SJCRH30 (cell line): Measurements from ENCODE around the gene CTSW. TPM values are rescaled to one million over a fixed set of nuclear protein-coding genes. Genes with fewer than 3 reads are reported as not detected.

Source experiments
- DNase-seq, 2 experiments: peaks; one replicate each; pipeline ENCODE4 v3.0.0-alpha.2; 2015 to 2020
- H3K27ac ChIP-seq: fragments of 250-450 bp; sonication (Bioruptor Pico); 2 replicates; pipeline ENCODE4 v1.5.1; 2020; ENCODE audit warnings: mild to moderate bottlenecking, moderate library complexity
- H3K27me3 ChIP-seq: fragments of 250-450 bp; sonication (Bioruptor Pico); 2 replicates; pipeline ENCODE4 v1.5.1; 2020; ENCODE audit warnings: mild to moderate bottlenecking, moderate library complexity
- H3K36me3 ChIP-seq: fragments of 250-450 bp; sonication (Bioruptor Pico); 2 replicates; pipeline ENCODE4 v1.5.1; 2020; ENCODE audit warnings: mild to moderate bottlenecking, moderate library complexity
- H3K4me1 ChIP-seq: fragments of 250-450 bp; sonication (Bioruptor Pico); 2 replicates; pipeline ENCODE4 v1.5.1; 2020; ENCODE audit warnings: mild to moderate bottlenecking, moderate library complexity
- H3K4me3 ChIP-seq: fragments of 250-450 bp; sonication (Bioruptor Pico); 2 replicates; pipeline ENCODE4 v1.5.1; 2020; ENCODE audit warnings: mild to moderate bottlenecking, moderate library complexity
- H3K9me3 ChIP-seq: fragments of 250-450 bp; sonication (Bioruptor Pico); replicated peaks from 2 replicates; pipeline ENCODE4 v1.5.1; 2020; ENCODE audit warnings: mild to moderate bottlenecking, moderate library complexity
- total RNA-seq: library from RNA; depleted of rRNA; stranded (reverse); fragments of >200 nt; shearing (Covaris generic); gene quantifications from 2 replicates; pipeline ENCODE4 v1.2.3, GENCODE V29; 2014; rRNA removed

CTSW gene
- total RNA-seq, 1 experiment from 2014 or later, result not detected

- H3K27me3 ChIP-seq, result no peaks in the 10 kb centered on the region
- no peaks in the 10 kb centered on the region for H3K36me3 ChIP-seq
- H3K4me3 ChIP-seq, result no peak overlapping the region
- DNase-seq, result no peak
- no peak overlapping the region for H3K27ac ChIP-seq
- H3K4me1 ChIP-seq, result peaks cover 5% of the 10 kb centered on the region; the same call in 1 of the 2 replicates
- H3K9me3 ChIP-seq, result no peaks in the 10 kb centered on the region
Measured at GRCh38 chr11:65921876-65922275, 42.2 kb downstream of the CTSW start.

- H3K36me3 ChIP-seq, result no peaks in the 10 kb centered on the region
- H3K27ac ChIP-seq, result no peak overlapping the region
- DNase-seq, result no peak
- H3K9me3 ChIP-seq, result no peaks in the 10 kb centered on the region
- H3K4me3 ChIP-seq, result no peak overlapping the region
- no peaks in the 10 kb centered on the region for H3K27me3 ChIP-seq
- peaks cover 4% of the 10 kb centered on the region; the same call in 1 of the 2 replicates for H3K4me1 ChIP-seq
Measured at GRCh38 chr11:65922565-65922964, 42.9 kb downstream of the CTSW start.

GRCh38 chr11:65925397-65925796, 45.8 kb downstream of the CTSW start:
- DNase-seq, result no peak
- Histone ChIP-seq H3K9me3 (no peaks in the 10 kb centered on the region), H3K27me3 (no peaks in the 10 kb centered on the region), H3K4me3 (no peak overlapping the region), H3K27ac (no peak overlapping the region), H3K36me3 (no peaks in the 10 kb centered on the region), H3K4me1 (no peaks in the 10 kb centered on the region)

GRCh38 chr11:65927904-65928397, 48.3 kb downstream of the CTSW start:
- no peaks in the 10 kb centered on the region for H3K9me3 ChIP-seq
- DNase-seq, result no peak
- no peak overlapping the region for H3K27ac ChIP-seq
- no peaks in the 10 kb centered on the region for H3K27me3 ChIP-seq
- H3K36me3 ChIP-seq, result no peaks in the 10 kb centered on the region
- H3K4me3 ChIP-seq, result no peak overlapping the region
- H3K4me1 ChIP-seq, result no peaks in the 10 kb centered on the region

- no peaks in the 10 kb centered on the region for H3K27me3 ChIP-seq
- H3K27ac ChIP-seq, result no peak overlapping the region
- H3K4me1 ChIP-seq, result no peaks in the 10 kb centered on the region
- DNase-seq, result no peak
- no peaks in the 10 kb centered on the region for H3K9me3 ChIP-seq
- H3K4me3 ChIP-seq, result no peak overlapping the region
- no peaks in the 10 kb centered on the region for H3K36me3 ChIP-seq
Measured at GRCh38 chr11:65928667-65929066, 49.0 kb downstream of the CTSW start.

GRCh38 chr11:65931773-65932557, 52.3 kb downstream of the CTSW start:
- H3K36me3 ChIP-seq, result no peaks in the 10 kb centered on the region
- H3K4me1 ChIP-seq, result peaks cover 11% of the 10 kb centered on the region; the same call in 1 of the 2 replicates
- DNase-seq, result no peak
- H3K9me3 ChIP-seq, result no peaks in the 10 kb centered on the region
- no peak overlapping the region for H3K4me3 ChIP-seq
- H3K27ac ChIP-seq, result no peak overlapping the region
- 0 out of 2 replicates have a peak, but pooled peaks cover 4% of the 10 kb centered on the region for H3K27me3 ChIP-seq

GRCh38 chr11:65932558-65932919, 52.9 kb downstream of the CTSW start:
- H3K4me1 ChIP-seq, result peaks cover 11% of the 10 kb centered on the region; the same call in 1 of the 2 replicates
- no peaks in the 10 kb centered on the region for H3K36me3 ChIP-seq
- 0 out of 2 replicates have a peak, but pooled peaks cover 4% of the 10 kb centered on the region for H3K27me3 ChIP-seq
- no peak overlapping the region for H3K4me3 ChIP-seq
- peak in 1 of 2 experiments; percentile 51 for DNase-seq
- no peak overlapping the region for H3K27ac ChIP-seq
- no peaks in the 10 kb centered on the region for H3K9me3 ChIP-seq

Other genes starting within 250 kb of the CTSW start
- 2.8 and 2.9 TPM in 2 replicates for gene SIPA1, start 241.7 kb upstream of the CTSW start, total RNA-seq
- gene RELA, start 216.9 kb upstream of the CTSW start, total RNA-seq, result 37.3 and 38.3 TPM in 2 replicates
- gene KAT5, start 167.6 kb upstream of the CTSW start, total RNA-seq, result 30.7 and 34.0 TPM in 2 replicates
- gene RNASEH2C, start 159.0 kb upstream of the CTSW start, total RNA-seq, result 49.3 and 50.9 TPM in 2 replicates
- gene AP5B1, start 98.9 kb upstream of the CTSW start, total RNA-seq, result 1.8 and 2.0 TPM in 2 replicates
- gene OVOL1, start 92.8 kb upstream of the CTSW start, total RNA-seq, result not detected in 2 replicates
- gene SNX32, start 45.9 kb upstream of the CTSW start, total RNA-seq, result 0.04 TPM in 1 of 2 replicates, not detected in the other
- gene CFL1, start 21.7 kb upstream of the CTSW start, total RNA-seq, result 743 and 763 TPM in 2 replicates
- 31.1 and 35.1 TPM in 2 replicates for gene MUS81, start 19.4 kb upstream of the CTSW start, total RNA-seq
- gene EFEMP2, start 7.0 kb upstream of the CTSW start, total RNA-seq, result 21.5 and 23.9 TPM in 2 replicates
- gene FIBP, start 8.6 kb downstream of the CTSW start, total RNA-seq, result 64.3 and 68.1 TPM in 2 replicates
- 25.2 and 30.6 TPM in 2 replicates for gene CCDC85B, start 10.8 kb downstream of the CTSW start, total RNA-seq
- 1.5 and 1.9 TPM in 2 replicates for gene FOSL1, start 20.6 kb downstream of the CTSW start, total RNA-seq
- gene C11orf68, start 39.2 kb downstream of the CTSW start, total RNA-seq, result 9.2 and 10.3 TPM in 2 replicates
- 72.7 and 77.7 TPM in 2 replicates for gene DRAP1, start 39.6 kb downstream of the CTSW start, total RNA-seq
- gene TSGA10IP, start 65.6 kb downstream of the CTSW start, total RNA-seq, result not detected in 2 replicates
- 52.3 and 63.5 TPM in 2 replicates for gene SART1, start 81.9 kb downstream of the CTSW start, total RNA-seq
- gene EIF1AD, start 122.3 kb downstream of the CTSW start, total RNA-seq, result 52.9 and 55.1 TPM in 2 replicates
- gene BANF1, start 122.7 kb downstream of the CTSW start, total RNA-seq, result 181 and 199 TPM in 2 replicates
- not detected in 2 replicates for gene CST6, start 132.2 kb downstream of the CTSW start, total RNA-seq
- gene CATSPER1, start 146.6 kb downstream of the CTSW start, total RNA-seq, result 0.24 and 0.51 TPM in 2 replicates
- not detected in 2 replicates for gene GAL3ST3, start 169.3 kb downstream of the CTSW start, total RNA-seq
- 163 and 169 TPM in 2 replicates for gene SF3B2, start 172.5 kb downstream of the CTSW start, total RNA-seq
- 11.8 and 12.5 TPM in 2 replicates for gene PACS1, start 190.4 kb downstream of the CTSW start, total RNA-seq